HG02970 (cell line): ENCODE results near the gene PRR3.
"Not testable (repeated sequence)": the region's sequence is repeated elsewhere in the genome, so short reads cannot be mapped to it uniquely, and the experiment has no call there.

Experiments
- ATAC-seq: cut with Tn5 transposase; IDR thresholded peaks from one replicate; pipeline ENCODE4 v1.9.1; 2021; ENCODE audit warnings: mild to moderate bottlenecking, moderate library complexity, moderate number of reproducible peaks; ENCODE audit not compliant: unreplicated experiment, low FRiP score

Gene PRR3, protein sequence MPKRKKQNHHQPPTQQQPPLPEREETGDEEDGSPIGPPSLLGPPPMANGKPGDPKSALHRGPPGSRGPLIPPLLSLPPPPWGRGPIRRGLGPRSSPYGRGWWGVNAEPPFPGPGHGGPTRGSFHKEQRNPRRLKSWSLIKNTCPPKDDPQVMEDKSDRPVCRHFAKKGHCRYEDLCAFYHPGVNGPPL

DNA sequence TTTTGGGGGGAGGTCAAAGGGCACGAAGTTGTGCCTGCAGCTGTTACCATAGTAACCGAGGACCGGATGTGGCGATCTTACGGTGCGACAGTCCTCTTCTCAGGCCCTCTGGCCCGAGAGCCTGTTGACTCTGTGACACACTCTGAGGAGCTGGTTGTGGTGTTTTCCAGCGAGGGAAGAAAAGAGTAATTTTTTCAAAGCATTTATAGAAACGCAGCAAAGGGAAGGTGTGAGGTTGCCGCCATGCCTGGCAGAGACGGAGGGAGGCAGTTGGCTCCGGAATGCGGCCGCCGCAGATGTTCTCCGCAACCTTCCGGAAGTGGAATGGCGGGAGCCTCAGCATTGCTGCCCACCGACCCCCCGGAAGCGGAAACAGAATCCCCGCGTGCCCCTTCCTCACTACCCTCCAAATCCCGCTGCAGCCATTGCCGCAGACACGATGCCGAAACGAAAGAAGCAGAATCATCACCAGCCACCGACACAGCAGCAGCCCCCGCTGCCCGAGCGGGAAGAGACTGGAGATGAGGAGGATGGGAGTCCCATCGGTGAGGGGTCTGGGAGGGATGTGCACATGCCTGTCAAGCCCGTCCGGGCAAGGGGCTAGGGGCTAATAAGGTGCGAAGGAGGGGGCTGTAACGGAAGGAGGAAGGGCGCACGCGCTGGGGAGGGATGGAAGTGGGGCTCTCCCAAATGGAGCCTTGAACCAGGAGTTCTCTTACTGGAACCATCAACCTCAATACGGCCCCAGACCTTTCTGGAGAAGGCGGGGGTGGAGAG lies at the start of gene PRR3:
Gene PRR3 (plus strand): TSS at position 390 of the 777 bp plus-strand sequence. CDS start 50 bp downstream, at position 440.
- ATAC-seq = peak; percentile 46

DNA sequence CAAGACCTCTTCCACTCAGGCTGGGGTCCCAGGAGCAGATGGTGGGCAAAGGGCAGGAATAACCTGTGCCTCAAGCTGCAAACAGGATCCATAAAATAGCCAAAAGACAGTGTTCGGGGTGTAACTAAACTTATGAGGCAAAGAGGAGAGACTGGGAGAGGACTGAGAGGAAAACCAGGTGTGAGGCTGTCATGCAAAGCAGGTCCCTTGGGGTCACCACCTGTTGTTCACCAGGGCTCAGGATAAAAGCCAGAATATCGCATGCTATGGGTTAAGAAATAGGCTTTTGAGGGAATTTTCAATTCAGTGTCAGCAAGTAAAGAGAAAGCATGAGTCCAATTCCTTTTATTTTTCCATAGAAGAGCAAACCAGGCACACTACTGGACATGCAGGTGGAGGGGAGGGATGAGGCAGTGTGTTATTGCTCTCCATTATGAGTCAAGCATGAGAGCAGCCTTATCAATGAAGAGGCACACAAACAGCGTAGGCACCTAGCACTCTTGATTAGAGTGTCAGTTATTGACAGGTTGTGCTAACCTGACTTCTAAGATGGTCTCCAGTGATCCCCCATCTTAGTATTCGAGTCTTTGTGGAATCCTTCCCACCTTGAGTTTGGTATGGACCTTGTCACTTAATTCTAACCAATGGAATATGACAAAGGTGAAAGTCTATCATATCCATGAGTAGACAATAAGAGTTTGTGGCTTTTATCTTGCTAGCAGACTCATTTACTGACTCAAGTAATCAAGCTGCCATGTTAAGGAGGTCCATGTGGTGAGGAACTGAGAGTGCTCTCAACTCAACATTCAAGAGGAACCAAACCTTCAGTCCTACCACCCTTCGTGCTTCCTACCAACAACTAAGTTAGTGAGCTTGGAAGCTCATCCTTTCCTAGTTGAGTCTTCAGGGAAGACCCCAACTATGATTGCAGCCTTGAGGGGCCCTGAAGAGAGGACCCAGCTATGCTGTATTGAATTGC lies 49.0 kb upstream of the PRR3 start:
- no peak for ATAC-seq

DNA sequence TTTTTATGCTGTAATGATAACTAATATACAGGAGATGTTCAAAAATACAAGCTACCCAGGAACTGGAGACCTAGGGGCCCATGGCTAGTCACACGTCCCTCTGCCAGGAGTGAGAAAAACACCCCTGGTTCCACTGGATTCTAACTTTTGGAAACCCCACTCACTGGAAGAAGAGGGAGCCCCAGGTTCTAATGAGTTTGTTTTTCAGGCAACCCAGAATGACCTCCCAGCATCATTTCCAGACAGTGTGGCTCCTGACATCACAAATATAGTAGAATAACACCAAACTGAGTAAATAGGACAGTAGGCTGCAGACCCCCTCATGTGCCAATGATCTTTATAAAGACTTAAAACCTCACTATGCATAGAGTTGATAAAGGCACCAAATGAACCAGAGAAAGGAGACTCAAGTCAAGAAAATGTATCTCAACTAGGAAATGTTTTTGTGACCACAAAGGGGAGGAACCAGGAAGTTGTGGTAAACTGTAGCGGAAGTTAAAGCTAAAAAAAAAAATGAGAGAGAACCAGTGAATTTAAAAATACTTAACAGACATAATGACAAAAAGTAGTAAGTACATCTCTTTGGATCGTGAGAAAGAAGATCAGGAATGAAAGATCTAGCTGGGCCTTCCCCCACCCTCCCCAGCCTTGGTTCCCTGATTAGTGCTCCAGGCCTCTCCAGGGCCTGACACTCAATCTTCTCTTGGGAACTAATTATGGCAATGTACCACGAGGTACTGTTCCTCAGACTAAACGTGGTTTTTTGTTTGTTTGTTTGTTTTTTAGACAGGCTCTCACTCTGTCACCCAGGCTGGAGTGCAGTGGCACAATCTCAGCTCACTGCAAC lies 48.0 kb upstream of the PRR3 start:
- no peak for ATAC-seq

DNA sequence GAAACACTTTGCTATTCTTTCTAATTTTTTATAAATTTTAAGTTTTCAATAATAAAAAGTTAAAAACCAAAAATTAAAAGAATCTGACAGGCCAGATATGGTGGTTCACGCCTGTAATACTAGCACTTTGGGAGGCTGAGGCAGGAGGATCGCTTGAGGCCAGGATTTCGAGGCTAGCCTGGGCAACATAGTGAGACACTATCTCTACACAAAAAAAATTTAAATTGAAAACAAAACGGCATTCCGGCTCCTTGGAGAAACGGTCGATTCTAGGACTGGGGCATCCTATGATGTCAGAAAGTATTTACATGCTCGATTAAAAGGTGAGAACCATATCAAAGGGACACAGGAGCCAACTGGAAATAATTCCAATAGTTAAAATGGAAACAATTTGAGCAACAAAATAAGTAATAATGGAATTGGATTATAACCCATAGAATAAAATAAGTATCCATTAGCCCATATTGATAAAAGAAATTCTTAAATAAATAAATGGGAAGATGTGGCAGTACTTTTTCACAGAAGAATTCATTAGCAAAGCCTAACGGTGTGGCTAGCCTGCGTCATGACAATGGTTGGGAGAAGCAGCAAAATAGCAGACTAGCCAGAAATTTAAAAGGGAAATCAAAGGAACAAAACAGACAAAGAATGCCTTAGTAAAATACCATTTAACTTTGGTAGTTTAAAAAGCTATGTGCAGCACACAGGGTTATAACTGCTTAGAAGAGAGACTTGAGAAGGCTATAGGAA lies 46.5 kb upstream of the PRR3 start:
- ATAC-seq = no peak

DNA sequence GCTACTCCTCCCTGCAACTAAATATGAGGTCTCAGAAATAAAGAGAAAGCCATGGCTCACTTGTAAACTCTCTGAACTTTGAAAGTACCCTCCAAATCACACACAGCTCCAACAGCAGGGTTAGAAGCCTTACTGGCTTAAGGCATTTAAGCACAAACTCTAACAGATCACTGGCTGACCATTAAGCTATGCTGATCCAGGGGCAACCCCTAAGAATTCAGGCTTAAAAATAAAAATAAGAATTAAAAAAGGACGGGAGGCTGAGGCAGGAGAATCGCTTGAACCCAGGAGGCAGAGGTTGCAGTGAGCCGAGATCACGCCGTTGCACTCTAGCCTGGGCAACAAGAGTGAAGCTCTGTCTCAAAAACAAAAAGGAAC lies 45.9 kb upstream of the PRR3 start:
- no peak for ATAC-seq

DNA sequence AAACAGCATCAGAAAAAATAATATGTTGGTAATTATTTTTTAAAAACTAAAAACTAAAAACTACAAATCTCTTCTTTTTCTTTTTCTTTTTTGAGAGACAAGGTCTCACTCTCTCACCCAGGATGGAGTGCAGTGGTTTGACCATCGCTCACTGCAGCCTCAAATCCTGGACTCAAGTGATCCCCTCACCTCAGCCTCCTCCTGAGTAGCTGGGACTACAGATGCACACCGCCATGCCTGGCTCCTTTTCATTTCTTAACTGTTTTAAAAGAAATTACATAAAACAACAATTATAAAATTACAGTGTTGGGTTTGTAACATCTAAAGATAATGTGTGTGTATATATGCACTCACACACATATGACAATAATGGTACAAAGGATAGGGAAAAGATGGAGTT lies 43.6 kb upstream of the PRR3 start:
- ATAC-seq = no peak

DNA sequence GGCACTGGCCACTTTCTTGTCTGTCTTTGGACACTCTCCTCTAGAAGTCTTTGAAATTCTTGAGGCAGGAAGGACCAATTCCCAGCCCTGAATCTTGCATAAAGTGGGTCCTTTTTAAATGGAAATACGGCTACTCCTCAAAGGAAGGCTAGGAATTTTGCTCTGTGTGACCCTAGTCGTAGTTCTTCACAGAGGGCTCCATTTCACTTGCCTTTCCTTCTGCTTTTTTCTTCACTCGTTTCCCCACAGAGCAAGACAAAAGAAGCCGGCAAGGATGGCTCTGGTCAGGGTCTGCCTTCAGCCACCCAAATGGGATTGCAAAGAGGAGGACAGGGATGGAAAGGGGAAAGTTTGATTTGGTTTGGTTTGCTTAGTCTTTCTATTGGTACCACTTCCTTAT lies 42.0 kb upstream of the PRR3 start:
- ATAC-seq = no peak

DNA sequence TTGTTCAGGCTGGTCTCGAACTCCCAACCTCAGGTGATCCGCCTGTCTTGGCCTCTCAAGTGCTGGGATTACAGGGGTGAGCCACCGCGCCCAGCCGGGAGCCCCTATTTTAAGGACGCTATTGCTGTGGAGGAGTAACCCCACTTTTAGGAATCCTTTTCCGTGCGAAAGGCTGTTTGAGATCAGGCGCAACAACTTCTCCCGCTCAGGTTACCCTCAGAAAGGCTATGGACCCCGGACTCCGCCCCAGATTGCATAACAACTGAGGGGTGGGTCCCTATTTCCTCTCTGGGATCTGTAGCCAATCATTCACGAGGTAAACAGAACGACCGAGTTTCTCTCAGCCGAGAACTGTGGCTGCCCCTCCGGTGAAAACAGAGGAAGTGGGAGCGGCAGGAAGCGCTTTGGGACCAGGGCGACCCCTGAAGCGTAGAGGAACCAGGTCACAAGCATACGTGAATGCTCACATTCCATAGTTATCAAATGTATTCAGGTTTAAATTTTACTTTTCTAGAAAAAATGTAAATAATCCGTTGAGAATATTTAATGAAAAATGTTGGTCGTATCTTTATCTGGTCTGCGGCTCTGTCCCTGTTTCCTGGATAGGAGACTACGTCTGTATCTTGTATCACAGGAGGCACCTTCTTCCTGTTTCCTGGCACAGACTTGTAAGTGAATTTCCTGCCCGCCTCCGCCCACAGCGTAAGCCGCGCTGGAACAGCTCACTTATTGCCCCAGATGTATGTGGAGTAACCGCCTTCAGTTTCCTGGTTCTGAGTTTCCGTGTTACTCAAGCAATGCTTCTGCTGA lies 40.9 kb upstream of the PRR3 start:
- peak; percentile 62 for ATAC-seq

DNA sequence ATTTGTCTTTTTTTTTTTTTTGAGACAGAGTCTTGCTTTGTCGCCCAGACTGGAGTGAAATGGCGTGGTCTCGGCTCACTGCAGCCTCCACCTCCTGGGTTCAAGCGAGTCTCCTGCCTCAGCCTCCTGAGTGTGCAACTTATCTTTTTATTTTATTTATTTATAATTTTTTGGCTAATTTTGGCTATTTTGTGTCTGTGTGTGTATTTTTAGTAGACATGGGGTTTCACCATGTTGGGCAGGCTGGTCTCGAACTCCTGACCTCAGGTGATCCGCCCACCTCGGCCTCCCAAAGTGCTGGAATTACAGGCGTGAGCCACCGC lies 40.4 kb upstream of the PRR3 start:
- not testable (repeated sequence) for ATAC-seq

DNA sequence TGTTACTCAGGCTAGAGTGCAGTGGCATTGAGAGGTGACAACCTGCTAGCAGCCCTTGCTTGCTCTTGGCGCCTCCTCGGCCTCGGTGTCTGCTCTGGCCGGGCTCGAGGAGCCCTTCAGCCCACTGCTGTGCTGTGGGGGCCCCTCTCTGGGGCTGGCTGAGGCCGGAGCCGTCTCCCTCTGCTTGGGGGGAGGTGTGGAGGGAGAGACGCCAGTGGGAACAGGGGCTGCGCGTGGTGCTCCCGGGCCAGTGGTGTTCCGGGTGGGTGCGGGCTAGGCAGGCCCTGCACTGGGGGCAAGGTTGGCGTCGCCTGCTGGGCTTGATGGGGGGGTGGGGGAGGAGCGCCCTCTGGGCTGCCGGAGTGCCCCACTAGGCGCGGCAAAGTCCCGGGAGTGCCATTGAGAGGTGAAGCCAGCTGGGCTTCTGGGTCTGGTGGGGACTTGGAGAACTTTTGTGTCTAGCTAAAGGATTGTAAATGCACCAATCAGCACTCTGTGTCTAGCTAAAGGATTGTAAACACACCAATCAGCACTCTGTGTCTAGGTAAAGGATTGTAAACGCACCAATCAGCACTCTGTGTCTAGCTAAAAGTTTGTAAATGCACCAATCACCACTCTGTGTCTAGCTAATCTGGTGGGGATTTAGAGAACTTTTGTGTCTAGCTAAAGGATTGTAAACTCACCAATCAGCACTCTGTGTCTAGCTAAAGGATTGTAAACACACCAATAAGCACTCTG lies 39.2 kb upstream of the PRR3 start:
- ATAC-seq = not testable (repeated sequence)

DNA sequence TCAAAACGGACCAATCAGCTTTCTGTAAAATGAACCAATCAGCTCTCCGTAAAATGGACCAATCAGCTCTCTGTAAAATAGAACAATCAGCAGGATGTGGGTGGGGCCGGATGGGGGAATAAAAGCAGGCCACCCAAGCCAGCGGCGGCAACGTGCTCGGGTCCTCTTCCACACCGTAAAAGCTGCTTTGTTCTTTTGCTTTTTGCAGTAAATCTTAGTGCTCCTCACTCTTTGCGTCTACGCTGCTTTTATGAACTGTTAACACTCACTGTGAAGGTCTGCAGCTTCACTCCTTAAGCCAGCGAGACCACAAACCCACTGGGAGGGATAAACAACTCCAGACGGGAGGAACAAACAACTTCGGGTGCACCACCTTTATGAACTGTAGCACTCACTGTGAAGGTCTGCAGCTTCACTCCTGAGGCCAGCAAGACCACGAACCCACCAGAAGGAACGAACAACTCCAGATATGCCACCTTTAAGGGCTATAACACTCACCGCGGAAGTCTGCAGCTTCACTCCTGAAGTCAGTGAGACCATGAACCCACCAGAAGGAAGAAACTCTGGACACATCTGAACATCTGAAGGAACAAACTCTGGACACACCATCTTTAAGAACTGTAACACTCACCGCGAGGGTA lies 38.5 kb upstream of the PRR3 start:
- ATAC-seq = not testable (repeated sequence)

DNA sequence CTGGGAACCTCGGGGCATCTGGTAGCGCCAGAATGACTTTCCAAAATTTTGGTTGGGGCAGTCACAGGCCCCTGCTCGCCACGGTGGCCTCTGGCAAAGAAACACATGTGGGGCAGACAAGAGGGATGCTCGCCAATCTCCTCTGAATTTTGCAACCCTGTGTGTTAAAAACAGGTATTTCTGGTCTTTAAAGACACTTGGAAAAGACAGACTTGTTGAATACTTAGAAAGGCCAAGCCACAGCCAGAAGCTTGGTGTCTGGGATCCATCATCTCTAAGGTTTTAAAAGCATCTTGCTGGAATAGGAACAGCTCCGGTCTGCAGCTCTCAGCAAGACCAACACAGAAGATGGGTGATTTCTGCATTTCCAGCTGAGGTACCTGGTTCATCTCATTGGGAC lies 36.6 kb upstream of the PRR3 start:
- ATAC-seq = no peak

DNA sequence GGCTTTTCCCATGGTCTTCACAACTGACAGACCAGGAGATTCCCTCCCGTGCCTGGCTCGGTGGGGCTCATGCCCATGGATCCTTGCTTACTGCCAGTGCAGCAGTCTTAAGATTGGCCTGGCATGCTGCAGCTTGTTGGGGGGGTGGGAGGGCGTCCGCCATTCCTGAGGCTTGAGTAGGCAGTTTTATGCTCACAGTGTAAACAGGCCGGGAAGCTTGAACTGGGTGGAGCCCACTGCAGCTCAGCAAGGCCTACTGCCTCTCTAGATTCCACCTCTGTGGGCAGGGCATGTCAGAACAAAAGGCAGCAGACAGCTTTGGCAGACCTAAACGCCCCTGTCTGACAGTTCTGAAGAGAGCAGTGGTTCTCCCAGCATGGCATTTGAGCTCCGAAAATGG lies 36.0 kb upstream of the PRR3 start:
- not testable (repeated sequence) for ATAC-seq

DNA sequence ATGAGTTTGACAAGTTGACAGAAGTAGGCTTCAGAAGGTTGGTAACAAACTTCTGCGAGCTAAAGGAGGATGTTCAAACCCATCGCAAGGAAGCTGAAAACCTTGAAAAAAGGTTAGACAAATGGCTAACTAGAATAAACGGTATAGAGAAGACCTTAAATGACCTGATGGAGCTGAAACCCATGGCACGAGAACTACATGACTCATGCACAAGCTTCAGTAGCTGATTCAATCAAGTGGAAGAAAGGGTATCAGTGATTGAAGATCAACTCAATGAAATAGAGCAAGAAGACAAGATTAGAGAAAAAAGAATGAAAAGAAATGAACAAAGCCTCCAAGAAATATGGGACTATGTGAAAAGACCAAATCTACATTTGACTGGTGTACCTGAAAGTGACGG lies 35.1 kb upstream of the PRR3 start:
- not testable (repeated sequence) for ATAC-seq

DNA sequence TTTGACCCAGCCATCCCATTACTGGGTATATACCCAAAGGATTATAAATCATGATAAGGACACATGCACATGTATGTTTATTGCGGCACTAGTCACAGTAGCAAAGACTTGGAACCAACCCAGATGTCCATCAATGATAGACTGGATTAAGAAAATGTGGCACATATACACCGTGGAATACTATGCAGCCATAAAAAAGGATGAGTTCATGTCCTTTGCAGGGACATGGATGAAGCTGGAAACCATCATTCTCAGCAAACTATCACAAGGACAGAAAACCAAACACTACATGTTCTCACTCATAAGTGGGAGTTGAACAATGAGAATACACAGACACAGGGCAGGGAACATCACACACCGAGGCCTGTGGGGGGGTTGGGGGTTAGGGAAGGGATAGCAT lies 30.7 kb upstream of the PRR3 start:
- not testable (repeated sequence) for ATAC-seq

DNA sequence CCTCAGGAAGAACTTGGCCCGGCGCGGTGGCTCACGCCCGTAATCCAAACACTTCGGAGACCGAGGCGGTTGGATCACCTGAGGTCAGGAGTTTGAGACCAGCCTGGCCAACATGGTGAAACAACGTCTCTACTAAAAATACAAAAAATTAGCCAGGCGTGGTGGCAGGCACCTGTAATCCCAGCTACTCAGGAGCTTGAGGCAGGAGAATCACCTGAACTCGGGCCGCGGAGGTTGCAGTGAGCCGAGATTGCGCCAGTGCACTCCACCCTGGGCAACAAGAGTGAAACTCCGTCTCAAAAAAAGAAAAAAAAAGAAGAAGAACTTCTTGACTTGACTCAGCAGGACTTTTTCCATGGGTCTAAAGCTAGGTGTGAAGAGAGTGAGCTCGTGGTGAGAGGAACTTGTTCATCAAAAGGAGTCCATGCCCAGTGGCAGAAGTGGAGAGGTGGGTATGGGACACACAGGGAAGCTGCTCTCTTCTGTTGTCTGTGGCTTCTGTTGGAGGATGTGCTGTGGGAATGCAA lies 27.7 kb upstream of the PRR3 start:
- not testable (repeated sequence) for ATAC-seq

DNA sequence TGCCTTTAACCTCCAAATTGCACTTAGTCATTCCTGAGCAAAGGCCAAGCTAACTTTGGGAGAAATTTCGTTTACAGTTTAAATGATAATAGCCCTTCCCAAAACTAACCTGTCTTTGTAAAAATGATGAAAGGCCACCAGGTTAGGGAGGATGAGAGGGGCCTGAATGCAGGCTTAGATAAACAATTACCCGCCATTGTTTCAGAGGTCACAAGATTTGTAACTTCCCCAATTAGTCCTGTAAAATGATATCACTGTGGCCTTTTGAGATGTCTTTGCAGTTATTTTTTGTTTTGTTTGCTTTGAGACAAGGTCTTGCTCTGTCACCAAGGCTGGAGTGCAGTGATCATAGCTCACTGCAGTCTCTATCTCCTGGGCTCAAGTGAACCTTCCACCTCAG lies 27.1 kb upstream of the PRR3 start:
- no peak for ATAC-seq
